CD4-positive, alpha-beta T cell treated with Interleukin-4 for 4 hours (primary cell): Measurements from ENCODE around the gene DLX1.

ENCODE experiments used
- DNase-seq: peaks from one replicate; pipeline ENCODE4 v3.0.0-alpha.2; 2020

The DLX1 gene

GRCh38 chr2:172088245-172089004 lies 3.1 kb downstream of the DLX1 start:
- no peak for DNase-seq

GRCh38 chr2:172089005-172089504 lies 3.7 kb downstream of the DLX1 start:
- no peak for DNase-seq

- DNase-seq = no peak
Measured at GRCh38 chr2:172089633-172090032, 4.3 kb downstream of the DLX1 start.

GRCh38 chr2:172090044-172090961 lies 5.0 kb downstream of the DLX1 start:
- DNase-seq = no peak

GRCh38 chr2:172091000-172091641 lies 5.8 kb downstream of the DLX1 start:
- no peak for DNase-seq

- no peak for DNase-seq
Measured at GRCh38 chr2:172091761-172092566, 6.7 kb downstream of the DLX1 start.

- DNase-seq = no peak
Measured at GRCh38 chr2:172092716-172093415, 7.6 kb downstream of the DLX1 start.

GRCh38 chr2:172093416-172094293 lies 8.3 kb downstream of the DLX1 start:
- no peak for DNase-seq

GRCh38 chr2:172094294-172095145 lies 9.2 kb downstream of the DLX1 start:
- no peak for DNase-seq

- DNase-seq = peak; percentile 69
Measured at GRCh38 chr2:172095146-172095904, 10.0 kb downstream of the DLX1 start.

GRCh38 chr2:172095905-172096625 lies 10.8 kb downstream of the DLX1 start:
- no peak for DNase-seq

GRCh38 chr2:172096626-172097547 lies 11.6 kb downstream of the DLX1 start:
- no peak for DNase-seq

- DNase-seq = no peak
Measured at GRCh38 chr2:172097557-172098131, 12.3 kb downstream of the DLX1 start.

GRCh38 chr2:172098287-172098649 lies 13.0 kb downstream of the DLX1 start:
- DNase-seq = no peak

GRCh38 chr2:172098650-172099471 lies 13.6 kb downstream of the DLX1 start:
- no peak for DNase-seq
